Activated naive CD4-positive, alpha-beta T cell treated with Interleukin-2 at 50 U/mL for 16 hours (primary cell): ENCODE measurements around the gene RTEL1.
"Not testable (repeated sequence)": the region's sequence is repeated elsewhere in the genome, so short reads cannot be mapped to it uniquely, and the experiment has no call there.

Experiments
- DNase-seq: peaks from one replicate; pipeline ENCODE4 v3.0.0-alpha.2; 2020

The RTEL1 gene

GRCh38 chr20:63702036-63702665, 44.0 kb downstream of the RTEL1 start:
- DNase-seq, result no peak

- no peak for DNase-seq
Observed at GRCh38 chr20:63702751-63703470, 44.8 kb downstream of the RTEL1 start.

GRCh38 chr20:63703471-63703975, 45.4 kb downstream of the RTEL1 start:
- DNase-seq, result no peak

- DNase-seq, result no peak
Observed at GRCh38 chr20:63703976-63704748, 46.0 kb downstream of the RTEL1 start.

- DNase-seq, result no peak
Observed at GRCh38 chr20:63704749-63705117, 46.6 kb downstream of the RTEL1 start.

GRCh38 chr20:63705232-63706026, 47.3 kb downstream of the RTEL1 start:
- no peak for DNase-seq

- no peak for DNase-seq
Observed at GRCh38 chr20:63706027-63706695, 48.0 kb downstream of the RTEL1 start.

GRCh38 chr20:63706852-63707557, 48.9 kb downstream of the RTEL1 start:
- DNase-seq, result peak; percentile 67

GRCh38 chr20:63707558-63708300, 49.6 kb downstream of the RTEL1 start, which contains the start of the genes ARFRP1 and ZGPAT:
Gene ARFRP1 (minus strand): TSS chr20:63707976. CDS start chr20:63707091, 885 bp downstream.
Gene ZGPAT (plus strand): TSS chr20:63708039. CDS start chr20:63708581, 542 bp downstream.
- DNase-seq, result peak; percentile 89

GRCh38 chr20:63708301-63709148, 50.4 kb downstream of the RTEL1 start:
- no peak for DNase-seq

- no peak for DNase-seq
Observed at GRCh38 chr20:63709149-63709527, 51.0 kb downstream of the RTEL1 start.

GRCh38 chr20:63711085-63711645, 53.1 kb downstream of the RTEL1 start:
- DNase-seq, result no peak

GRCh38 chr20:63712191-63712590, 54.1 kb downstream of the RTEL1 start:
- no peak for DNase-seq

- no peak for DNase-seq
Observed at GRCh38 chr20:63714858-63715257, 56.7 kb downstream of the RTEL1 start.

- no peak for DNase-seq
Observed at GRCh38 chr20:63718996-63719395, 60.9 kb downstream of the RTEL1 start.

GRCh38 chr20:63722967-63723622, 65.0 kb downstream of the RTEL1 start:
- DNase-seq, result not testable (repeated sequence)

GRCh38 chr20:63730189-63730733, 72.1 kb downstream of the RTEL1 start:
- not testable (repeated sequence) for DNase-seq

GRCh38 chr20:63731410-63731809, 73.3 kb downstream of the RTEL1 start:
- no peak for DNase-seq
